Caco-2 (cell line): ENCODE results near the gene MAML1. TPM values are rescaled to one million over a fixed set of nuclear protein-coding genes. Genes with fewer than 3 reads are reported as not detected.

Experiments used
- BruUV-seq: library from RNA; stranded (reverse); fragments of 400-500 nt; replicated peaks from 2 replicates; lab custom pipeline; 2021; lab: Mats Ljungman, UMichigan
- CTCF ChIA-PET: fragments of 300-600 bp; sonication (Branson Sonifier 250); formaldehyde crosslinking; loops from one replicate; lab custom pipeline; 2022; ENCODE audit warnings: antibody characterized with exemption; lab: Charles Lee
- POLR2A ChIA-PET: fragments of 300-600 bp; sonication (Branson Sonifier 250); formaldehyde crosslinking; loops from one replicate; lab custom pipeline; 2022; ENCODE audit warnings: antibody characterized with exemption; lab: Charles Lee
- DNase-seq, 2 experiments: peaks; one replicate each; pipeline versions ENCODE4 v3.0.0 to v3.0.0-alpha.2; 2020 to 2022
- H3K27me3 ChIP-seq: replicated peaks from 2 replicates; pipeline ENCODE4 v1.6.0; 2011; ENCODE audit warnings: low read length; ENCODE audit not compliant: control insufficient read depth, insufficient read depth
- H3K36me3 ChIP-seq: 2 replicates; pipeline ENCODE4 v1.5.1; 2011; ENCODE audit warnings: low read length; ENCODE audit not compliant: control insufficient read depth, insufficient read depth
- H3K4me1 ChIP-seq: fragments of 250-450 bp; sonication (Bioruptor Pico); 2 replicates; pipeline ENCODE4 v1.5.1; 2020; ENCODE audit warnings: mild to moderate bottlenecking
- H3K4me3 ChIP-seq: 2 replicates; pipeline ENCODE4 v1.5.1; 2011; ENCODE audit warnings: low read depth, mild to moderate bottlenecking, control low read depth, low read length
- H3K9me3 ChIP-seq: fragments of 250-450 bp; sonication (Bioruptor Pico); 2 replicates; pipeline ENCODE4 v1.5.1; 2020; ENCODE audit warnings: mild to moderate bottlenecking, moderate library complexity
- H3K27ac Mint-ChIP-seq: one replicate; pipeline ENCODE4 v1.8.0; 2022; ENCODE audit warnings: mixed read lengths; ENCODE audit not compliant: unreplicated experiment
- H3K27me3 Mint-ChIP-seq: one replicate; pipeline ENCODE4 v1.8.0; 2022; ENCODE audit warnings: mixed read lengths; ENCODE audit not compliant: insufficient read depth, unreplicated experiment
- H3K36me3 Mint-ChIP-seq: one replicate; pipeline ENCODE4 v1.8.0; 2022; ENCODE audit warnings: mild to moderate bottlenecking, mixed read lengths; ENCODE audit not compliant: insufficient read depth, unreplicated experiment
- H3K4me1 Mint-ChIP-seq: one replicate; pipeline ENCODE4 v1.8.0; 2022; ENCODE audit warnings: low read depth, mixed read lengths; ENCODE audit not compliant: unreplicated experiment
- H3K4me3 Mint-ChIP-seq: one replicate; pipeline ENCODE4 v1.8.0; 2022; ENCODE audit warnings: mild to moderate bottlenecking, moderate library complexity, mixed read lengths; ENCODE audit not compliant: unreplicated experiment
- H3K9me3 Mint-ChIP-seq: one replicate; pipeline ENCODE4 v1.8.0; 2022; ENCODE audit warnings: mixed read lengths; ENCODE audit not compliant: unreplicated experiment
- CTCF ChIP-seq, 2 experiments: fragments of 200-600 bp in 1 of 2; IDR thresholded peaks; 1 replicate in 1 of 2; 2 replicates in 1 of 2; pipeline versions ENCODE4 v1.5.1 to v1.8.0; 2011 to 2022; ENCODE audit warnings: antibody characterized with exemption in 1 of 2, control low read depth in 1 of 2, inconsistent platforms in 1 of 2, low read depth in 1 of 2, low read length in 1 of 2, mild to moderate bottlenecking in 1 of 2, moderate library complexity in 1 of 2; ENCODE audit not compliant: insufficient read depth in 1 of 2, severe bottlenecking in 1 of 2, unreplicated experiment in 1 of 2
- intact Hi-C: fragments of 100-400 bp; cut with micrococcal nuclease; formaldehyde crosslinking; loops from one replicate; pipeline ENCODE4 v1.10.0; 2022; ENCODE audit not compliant: unreplicated experiment
- total RNA-seq: library from RNA; stranded (reverse); gene quantifications from 2 replicates; pipeline ENCODE4 v1.2.3, GENCODE V29; 2022

MAML1 gene
- total RNA-seq, 1 experiment from 2014 or later: 41.3 TPM

- ChIA-PET CTCF (no interaction called here), POLR2A (no interaction called here)
- H3K4me3 ChIP-seq: no peak overlapping the region
- H3K4me1 Mint-ChIP-seq: peaks cover 15% of the 10 kb centered on the region
- H3K27me3 Mint-ChIP-seq: no peaks in the 10 kb centered on the region
- DNase-seq: no peak
- no peaks in the 10 kb centered on the region for H3K9me3 Mint-ChIP-seq
- H3K27ac Mint-ChIP-seq: no peak overlapping the region
- H3K4me1 ChIP-seq: peaks cover 21% of the 10 kb centered on the region
- H3K36me3 ChIP-seq: peaks cover 10% of the 10 kb centered on the region
- BruUV-seq: no TSS peak
- H3K36me3 Mint-ChIP-seq: peaks cover 83% of the 10 kb centered on the region
- TF ChIP-seq CTCF (IDR thresholded peaks at IDR 0.05; ENCODE audit: insufficient read depth in 1 of 2, low read depth in 1 of 2, low read length in 1 of 2, severe bottlenecking in 1 of 2, unreplicated experiment in 1 of 2): no peak
- no peaks in the 10 kb centered on the region for H3K27me3 ChIP-seq
- intact Hi-C loops: loop anchor here (10.0 kb wide), 1 partner anchor 125 kb away; no protein-coding TSS in a partner anchor
- H3K9me3 ChIP-seq: no peaks in the 10 kb centered on the region
- no peak overlapping the region for H3K4me3 Mint-ChIP-seq
Observed at GRCh38 chr5:179799644-179799973, 67.0 kb downstream of the MAML1 start.

GRCh38 chr5:179800071-179800695 is 67.6 kb downstream of the MAML1 start:
- intact Hi-C loops: no loop called here
- Mint-ChIP-seq H3K27me3 (no peaks in the 10 kb centered on the region), H3K27ac (no peak overlapping the region), H3K9me3 (no peaks in the 10 kb centered on the region), H3K4me1 (peaks cover 20% of the 10 kb centered on the region), H3K4me3 (no peak overlapping the region), H3K36me3 (peaks cover 83% of the 10 kb centered on the region)
- H3K4me3 ChIP-seq: no peak overlapping the region
- DNase-seq: no peak
- no peak for TF ChIP-seq CTCF (IDR thresholded peaks at IDR 0.05; ENCODE audit: insufficient read depth in 1 of 2, low read depth in 1 of 2, low read length in 1 of 2, severe bottlenecking in 1 of 2, unreplicated experiment in 1 of 2)
- BruUV-seq: no TSS peak
- H3K36me3 ChIP-seq: peaks cover 10% of the 10 kb centered on the region
- H3K27me3 ChIP-seq: no peaks in the 10 kb centered on the region
- ChIA-PET CTCF (no interaction called here), POLR2A (no interaction called here)
- H3K9me3 ChIP-seq: no peaks in the 10 kb centered on the region
- peaks cover 23% of the 10 kb centered on the region for H3K4me1 ChIP-seq

- H3K4me3 ChIP-seq: no peak overlapping the region
- no peaks in the 10 kb centered on the region for H3K9me3 Mint-ChIP-seq
- peaks cover 81% of the 10 kb centered on the region for H3K36me3 Mint-ChIP-seq
- no peak overlapping the region for H3K27ac Mint-ChIP-seq
- no peaks in the 10 kb centered on the region for H3K9me3 ChIP-seq
- H3K4me3 Mint-ChIP-seq: no peak overlapping the region
- peaks cover 20% of the 10 kb centered on the region for H3K4me1 Mint-ChIP-seq
- no peaks in the 10 kb centered on the region for H3K27me3 ChIP-seq
- intact Hi-C loops: no loop called here
- peaks cover 25% of the 10 kb centered on the region for H3K4me1 ChIP-seq
- no peak for TF ChIP-seq CTCF (IDR thresholded peaks at IDR 0.05; ENCODE audit: insufficient read depth in 1 of 2, low read depth in 1 of 2, low read length in 1 of 2, severe bottlenecking in 1 of 2, unreplicated experiment in 1 of 2)
- ChIA-PET POLR2A (no interaction called here), CTCF (no interaction called here)
- peaks cover 10% of the 10 kb centered on the region for H3K36me3 ChIP-seq
- H3K27me3 Mint-ChIP-seq: no peaks in the 10 kb centered on the region
- no TSS peak for BruUV-seq
- no peak for DNase-seq
Observed at GRCh38 chr5:179800696-179801201, 68.1 kb downstream of the MAML1 start.
